ENCODE results near the gene ADNP2.

The ADNP2 gene

GRCh38 chr18:80108739-80109675, at the start of gene ADNP2:
Gene ADNP2, plus strand, starts transcription at chr18:80109262. Its CDS starts 8,281 bp downstream, at chr18:80117543.
- DNase-seq (ENCODE audit: low read depth, low spot score) = peak; percentile 96

GRCh38 chr18:80059945-80060344, 49.1 kb upstream of the ADNP2 start:
- no peak for DNase-seq (ENCODE audit: low read depth, low spot score)

DNA sequence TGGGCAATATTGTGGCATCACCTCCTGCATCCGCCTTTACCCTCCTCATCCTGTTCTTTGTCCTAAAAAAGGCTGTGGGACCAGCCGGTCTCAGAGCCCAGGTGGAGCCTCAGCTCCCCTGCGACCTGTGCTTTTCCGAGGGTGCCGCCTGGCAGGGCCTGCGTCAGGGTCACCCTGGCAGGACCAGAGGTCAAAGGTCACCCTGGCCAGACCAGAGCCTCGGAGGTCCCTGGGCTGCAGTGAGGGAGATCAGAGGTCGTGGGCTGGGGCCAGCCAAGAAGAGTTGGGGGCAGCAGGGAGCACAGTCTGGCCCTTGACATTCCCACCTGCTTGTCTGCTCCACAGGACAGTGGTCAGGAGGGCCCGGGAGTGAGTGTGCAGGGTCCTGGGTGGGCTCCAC, 43.4 kb upstream of the ADNP2 start:
- no peak for DNase-seq (ENCODE audit: low read depth, low spot score)

GRCh38 chr18:80067321-80067720, 41.7 kb upstream of the ADNP2 start:
- no peak for DNase-seq (ENCODE audit: low read depth, low spot score)

- no peak for DNase-seq (ENCODE audit: low read depth, low spot score)
Observed at GRCh38 chr18:80067897-80068296, 41.2 kb upstream of the ADNP2 start.

- DNase-seq (ENCODE audit: low read depth, low spot score) = no peak
Observed at GRCh38 chr18:80068571-80069272, 40.3 kb upstream of the ADNP2 start.

GRCh38 chr18:80070825-80071224, 38.2 kb upstream of the ADNP2 start:
- no peak for DNase-seq (ENCODE audit: low read depth, low spot score)

- DNase-seq (ENCODE audit: low read depth, low spot score) = no peak
Observed at GRCh38 chr18:80074183-80074582, 34.9 kb upstream of the ADNP2 start.

DNA sequence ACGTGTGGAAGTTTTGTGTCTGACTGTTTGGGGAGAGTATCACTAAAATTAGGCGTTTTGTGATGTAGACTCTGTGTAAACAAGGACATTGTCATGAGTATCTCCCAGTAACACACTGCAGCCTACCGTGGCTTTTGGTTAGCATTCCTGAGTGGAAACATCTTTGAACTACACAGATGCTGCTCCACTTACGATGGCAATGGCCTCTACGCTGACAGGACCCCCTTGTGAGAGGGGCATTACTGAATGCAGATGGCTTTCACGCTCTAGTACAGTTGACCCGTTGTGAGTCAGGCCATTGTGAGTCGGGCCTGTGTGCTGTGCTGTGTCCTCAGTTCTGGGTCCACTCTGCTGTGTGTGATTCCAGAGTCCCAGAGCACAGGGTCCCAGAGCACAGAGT, 34.4 kb upstream of the ADNP2 start:
- peak; percentile 9 for DNase-seq (ENCODE audit: low read depth, low spot score)

- no peak for DNase-seq (ENCODE audit: low read depth, low spot score)
Observed at GRCh38 chr18:80075940-80076339, 33.1 kb upstream of the ADNP2 start.

- no peak for DNase-seq (ENCODE audit: low read depth, low spot score)
Observed at GRCh38 chr18:80076379-80076778, 32.7 kb upstream of the ADNP2 start.

GRCh38 chr18:80077873-80078272, 31.2 kb upstream of the ADNP2 start:
- no peak for DNase-seq (ENCODE audit: low read depth, low spot score)

- DNase-seq (ENCODE audit: low read depth, low spot score) = no peak
Observed at GRCh38 chr18:80086281-80086680, 22.8 kb upstream of the ADNP2 start.

DNA sequence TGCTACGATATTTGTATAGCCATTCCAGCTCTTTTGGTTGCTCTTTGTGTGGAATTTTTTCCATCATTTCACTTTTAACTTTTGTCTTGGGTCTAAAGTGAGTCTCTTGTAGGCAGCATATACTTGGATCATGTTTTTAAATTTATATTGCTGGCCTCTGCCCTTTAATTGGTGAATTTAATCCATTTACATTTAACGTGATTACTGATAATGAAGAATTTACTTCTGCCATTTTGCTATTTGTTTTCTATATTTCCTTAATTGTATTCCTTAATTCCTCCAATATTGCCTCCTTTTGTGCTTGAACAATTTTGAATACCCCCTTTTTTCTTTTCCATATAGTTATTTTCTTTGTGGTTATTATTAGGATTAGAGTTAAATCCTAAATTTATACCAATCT, 21.0 kb upstream of the ADNP2 start:
- no peak for DNase-seq (ENCODE audit: low read depth, low spot score)

DNA sequence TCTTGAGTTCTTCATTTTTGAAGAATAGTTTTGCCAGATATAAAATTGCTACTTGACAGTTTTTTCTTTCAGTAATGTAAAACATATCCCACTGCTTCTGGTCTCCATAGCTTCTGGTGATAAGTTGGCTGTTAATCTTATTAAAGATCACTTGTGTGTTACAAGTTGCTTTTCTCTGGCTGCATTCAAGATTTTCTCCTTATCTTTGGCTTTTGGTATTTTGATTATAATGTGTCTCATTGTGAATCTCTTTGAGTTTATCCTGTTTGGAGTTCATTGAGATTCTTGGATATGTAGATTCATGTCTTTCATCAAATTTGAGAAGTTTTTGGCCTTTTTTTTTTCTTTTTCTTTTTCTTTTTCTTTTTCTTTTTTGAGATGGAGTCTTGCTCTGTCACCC, 20.2 kb upstream of the ADNP2 start:
- no peak for DNase-seq (ENCODE audit: low read depth, low spot score)

GRCh38 chr18:80095414-80095813, 13.6 kb upstream of the ADNP2 start:
- DNase-seq (ENCODE audit: low read depth, low spot score) = no peak

DNA sequence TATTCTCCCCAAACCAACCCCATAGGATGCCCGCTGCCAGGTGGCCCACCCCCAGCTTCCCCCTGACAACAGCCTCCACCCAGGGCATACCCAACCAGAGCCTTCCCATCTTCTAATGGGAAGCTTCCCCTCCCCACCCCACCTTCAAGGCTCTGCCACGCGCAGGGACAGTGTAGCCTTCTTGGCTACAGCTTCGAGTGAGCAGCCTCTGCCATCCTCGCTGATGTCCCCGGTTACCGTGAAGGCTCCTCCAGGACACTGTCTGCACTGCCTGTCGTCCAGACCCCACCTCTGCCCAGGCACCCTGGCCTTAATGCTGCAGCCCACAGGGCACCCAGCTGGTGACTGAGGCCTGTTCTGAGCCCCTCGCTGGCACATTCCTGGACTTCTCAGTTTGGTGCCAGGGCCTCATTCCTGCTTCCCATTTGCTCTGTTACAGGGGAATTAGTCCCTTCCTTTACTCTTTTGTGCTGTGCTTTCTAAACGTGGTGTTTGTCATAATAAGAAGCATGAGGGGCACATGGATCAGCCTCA, 13.0 kb upstream of the ADNP2 start:
- DNase-seq (ENCODE audit: low read depth, low spot score) = no peak

- no peak for DNase-seq (ENCODE audit: low read depth, low spot score)
Observed at GRCh38 chr18:80097201-80097600, 11.9 kb upstream of the ADNP2 start.

GRCh38 chr18:80103231-80103630, 5.8 kb upstream of the ADNP2 start:
- peak; percentile 32 for DNase-seq (ENCODE audit: low read depth, low spot score)

GRCh38 chr18:80104364-80104779, 4.7 kb upstream of the ADNP2 start:
- DNase-seq (ENCODE audit: low read depth, low spot score) = no peak

GRCh38 chr18:80105369-80106167, 3.5 kb upstream of the ADNP2 start:
- no peak for DNase-seq (ENCODE audit: low read depth, low spot score)
